Inferior parietal cortex (tissue), 1 donor: ENCODE data around the gene UMOD.

Experiments used
- DNase-seq: peaks from one replicate; pipeline ENCODE4 v3.0.0-alpha.2; 2016; ENCODE audit errors: extremely low spot score

Gene UMOD

DNA sequence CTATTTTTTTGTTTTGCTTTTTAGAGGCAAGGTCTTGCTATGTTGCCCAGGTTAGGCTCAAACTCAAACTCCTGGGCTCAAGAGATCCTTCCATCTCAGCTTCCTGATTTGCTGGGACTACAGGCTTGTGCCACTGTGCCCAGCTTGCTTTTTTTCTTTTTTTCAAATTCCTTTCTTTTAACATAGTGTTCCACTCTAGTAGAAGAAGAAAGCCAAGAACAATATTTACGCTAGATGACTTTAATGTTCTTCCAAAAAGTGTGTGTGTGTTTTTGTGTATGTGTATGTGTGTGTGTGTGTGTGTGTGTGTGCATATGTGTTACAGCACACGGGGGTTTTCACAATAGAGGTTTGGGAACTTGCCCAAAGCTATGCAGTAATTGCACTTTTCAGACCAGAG, 10.7 kb upstream of the UMOD start:
- no peak for DNase-seq

DNA sequence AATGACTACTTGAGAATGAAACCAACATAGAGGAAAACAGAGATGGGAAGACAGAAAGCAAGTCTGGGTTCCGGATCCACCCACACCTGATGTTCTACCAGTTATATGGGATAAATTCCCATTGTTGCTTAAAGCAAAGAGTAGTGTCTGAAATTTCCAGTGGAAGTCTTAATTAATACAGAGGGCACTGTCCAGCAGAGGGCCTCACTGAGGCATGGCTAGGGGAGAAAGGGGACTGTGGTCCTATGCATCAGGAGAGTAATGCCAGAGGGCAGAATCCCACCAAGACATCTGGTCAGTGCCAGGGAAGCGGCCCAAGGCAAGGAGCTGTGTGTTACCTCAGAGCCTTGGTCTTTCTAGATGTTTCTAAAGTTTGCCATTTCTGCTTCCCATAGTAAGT, 7.5 kb upstream of the UMOD start:
- DNase-seq = no peak

DNA sequence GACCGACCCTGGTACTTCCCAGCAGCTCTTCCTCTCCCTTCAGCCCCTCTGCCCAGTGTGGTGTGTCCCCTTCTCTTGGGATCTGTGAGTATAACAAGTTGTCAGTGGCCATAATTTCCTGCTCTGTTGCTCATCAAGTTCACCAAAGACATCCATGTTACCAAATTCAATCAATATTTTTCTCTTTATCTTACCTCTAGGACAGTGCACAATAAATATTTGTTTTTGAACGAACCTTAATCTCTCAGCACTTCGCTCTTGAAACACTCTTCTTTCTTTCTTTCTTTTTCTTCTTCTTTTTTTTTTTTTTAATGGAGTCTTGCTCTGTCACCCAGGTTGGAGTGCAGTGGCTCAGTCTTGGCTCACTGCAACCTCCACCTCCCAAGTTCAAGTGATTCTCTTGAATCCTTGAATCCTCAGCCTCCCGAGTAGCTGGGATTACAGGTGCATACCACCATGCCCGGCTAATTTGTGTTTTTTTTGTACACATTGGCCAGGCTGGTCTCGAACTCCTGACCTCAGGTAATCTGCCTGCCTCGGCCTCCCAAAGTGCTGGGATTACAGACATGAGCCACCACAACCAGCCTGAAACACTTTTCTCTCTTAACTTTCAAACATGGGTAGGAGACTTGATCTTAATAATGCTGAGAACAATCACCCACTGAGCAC, 2.7 kb upstream of the UMOD start:
- DNase-seq = no peak

DNA sequence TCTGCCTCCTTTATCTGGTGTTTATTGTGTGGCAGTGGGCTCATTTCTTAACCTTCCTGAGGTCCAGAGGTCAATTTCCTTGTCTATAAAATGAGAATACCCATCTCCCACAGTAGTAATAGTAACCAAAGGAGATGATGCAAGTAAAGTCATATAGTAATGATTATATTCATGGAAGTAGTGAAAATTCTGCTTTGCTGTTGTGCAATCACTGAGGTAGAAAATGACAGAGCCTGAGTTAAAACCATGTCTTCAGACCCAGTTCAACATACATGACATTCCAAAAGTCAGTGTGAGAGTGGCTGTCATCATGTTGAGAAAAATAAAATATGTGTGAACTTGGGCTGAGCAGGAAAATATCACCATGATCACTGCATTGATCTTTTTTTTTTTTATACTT, 864 bp upstream of the UMOD start:
- DNase-seq = no peak

DNA sequence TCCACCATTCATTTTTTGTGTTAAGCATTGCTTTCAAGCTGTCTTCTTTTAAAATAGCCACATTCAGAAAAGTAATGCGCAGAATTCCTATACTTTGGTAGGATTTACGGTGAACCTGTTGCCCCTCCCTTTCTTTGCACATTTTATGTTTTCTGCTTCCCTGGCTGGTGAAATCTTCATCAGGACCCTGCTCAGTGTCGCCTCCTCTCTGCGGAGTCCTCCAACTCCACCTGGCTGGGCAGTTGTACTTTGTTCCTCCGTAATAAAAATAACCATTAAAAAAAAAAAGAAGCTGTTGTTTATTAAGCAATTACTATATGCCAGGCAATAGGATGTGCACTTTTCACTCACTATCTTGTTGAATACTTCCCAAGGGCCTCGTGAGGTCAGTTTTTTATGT, 2.9 kb downstream of the UMOD start:
- no peak for DNase-seq

DNA sequence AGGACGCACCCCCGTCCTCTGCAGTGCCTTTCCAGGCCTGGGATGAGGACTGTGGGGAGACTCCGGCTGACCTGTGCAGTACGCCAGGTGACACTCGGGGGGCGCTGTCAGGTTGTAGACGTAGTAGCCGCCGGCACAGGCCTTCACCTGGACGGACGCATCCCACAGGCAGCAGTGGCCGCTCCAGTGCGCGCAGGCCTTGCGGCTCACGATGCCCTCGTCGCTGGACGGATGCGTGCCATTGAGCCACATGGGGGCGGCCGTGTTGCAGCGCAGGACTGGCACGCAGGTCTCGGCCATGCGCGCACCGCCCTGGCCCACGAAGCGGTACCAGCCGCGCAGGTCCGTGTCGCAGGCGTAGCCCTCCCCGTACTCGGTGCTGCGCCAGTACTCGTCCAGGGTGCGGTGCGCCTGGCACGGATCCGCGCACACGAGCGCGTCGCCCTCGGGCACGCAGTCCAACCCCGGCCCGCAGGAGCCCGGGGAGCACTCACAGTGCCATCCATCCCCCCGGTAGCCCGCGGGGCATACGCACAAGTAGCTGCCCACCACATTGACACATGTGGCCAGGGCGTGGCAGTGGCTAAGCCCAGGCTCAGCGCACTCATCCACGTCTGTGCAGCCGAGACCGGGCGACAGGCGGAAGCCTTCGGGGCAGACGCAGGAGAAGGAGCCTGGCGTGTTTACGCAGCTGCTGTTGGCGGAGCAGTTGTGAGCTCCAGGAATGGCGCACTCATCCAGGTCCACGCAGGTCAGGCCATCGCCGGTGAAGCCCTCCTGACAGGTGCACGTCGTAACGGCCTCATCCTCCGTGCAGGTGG, 3.9 kb downstream of the UMOD start:
- DNase-seq = no peak

DNA sequence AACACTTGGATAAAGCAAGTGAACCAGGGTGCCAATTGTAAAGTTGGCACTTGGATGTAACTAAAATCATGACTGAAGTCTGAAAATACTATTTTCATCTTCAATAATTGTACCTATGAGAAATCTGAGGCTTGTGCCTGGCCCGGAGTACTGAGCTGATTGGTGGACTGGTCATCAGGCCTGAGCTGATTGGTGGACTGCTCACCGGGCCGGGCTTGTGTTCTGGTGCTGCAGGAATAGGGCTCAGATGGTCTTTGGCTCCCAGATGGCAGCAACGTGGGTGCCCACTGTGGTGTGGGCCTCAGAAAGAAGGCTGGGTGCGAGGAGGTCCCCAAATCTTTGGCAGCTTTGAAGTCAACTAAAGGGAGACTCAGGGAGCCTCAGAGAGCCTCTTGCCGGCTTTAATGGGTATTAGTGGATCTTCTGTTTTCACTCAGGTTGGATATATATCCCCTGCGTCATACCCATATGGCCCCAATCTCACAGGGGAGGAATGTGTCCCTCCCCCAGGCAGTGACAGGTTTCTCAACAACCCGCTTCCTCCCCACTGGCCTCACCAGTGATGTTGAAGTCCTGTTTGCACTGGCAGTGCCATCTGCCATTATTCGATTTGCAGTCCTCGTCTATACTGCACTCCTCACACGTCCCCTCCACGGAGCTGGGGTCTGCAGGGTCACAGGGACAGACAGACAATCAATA, 4.7 kb downstream of the UMOD start:
- DNase-seq = no peak

DNA sequence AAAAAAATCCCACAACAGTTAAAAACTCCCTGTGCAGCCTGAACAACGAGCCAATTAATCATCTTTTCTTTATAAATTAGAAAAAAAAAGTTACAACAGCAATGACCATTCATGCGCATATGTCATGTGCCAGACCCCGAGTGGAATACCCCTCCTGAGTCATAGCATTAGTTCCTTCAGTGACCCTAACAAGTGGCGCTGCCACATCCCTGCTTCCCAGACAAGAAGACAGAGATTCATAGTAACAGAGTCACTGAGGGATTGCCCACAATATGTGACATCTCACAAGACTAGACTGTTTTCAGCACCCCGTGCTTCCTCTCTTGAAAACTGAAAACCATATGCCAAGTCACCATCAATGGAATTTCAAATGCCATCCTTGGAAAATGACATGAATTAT, 7.9 kb downstream of the UMOD start:
- DNase-seq = no peak

DNA sequence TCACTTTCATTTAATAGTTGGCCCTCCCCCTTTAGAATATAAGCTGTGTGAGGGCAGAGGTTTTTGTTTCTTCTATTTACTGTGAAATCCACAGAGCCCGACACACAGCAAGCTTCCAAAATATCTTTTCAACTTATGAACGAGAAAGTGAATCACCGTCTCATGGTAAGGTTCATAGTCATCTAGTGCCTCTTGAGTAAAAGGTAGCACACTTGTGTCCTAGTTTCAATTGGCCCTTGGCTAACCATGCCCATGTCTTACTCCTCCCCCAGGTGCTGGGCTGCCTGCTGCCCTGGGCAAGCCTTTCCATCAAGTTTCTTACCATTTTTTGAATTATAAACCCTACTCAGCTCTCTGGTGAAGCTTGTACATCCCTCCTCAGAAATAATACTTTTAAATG, 12.8 kb downstream of the UMOD start:
- no peak for DNase-seq

DNA sequence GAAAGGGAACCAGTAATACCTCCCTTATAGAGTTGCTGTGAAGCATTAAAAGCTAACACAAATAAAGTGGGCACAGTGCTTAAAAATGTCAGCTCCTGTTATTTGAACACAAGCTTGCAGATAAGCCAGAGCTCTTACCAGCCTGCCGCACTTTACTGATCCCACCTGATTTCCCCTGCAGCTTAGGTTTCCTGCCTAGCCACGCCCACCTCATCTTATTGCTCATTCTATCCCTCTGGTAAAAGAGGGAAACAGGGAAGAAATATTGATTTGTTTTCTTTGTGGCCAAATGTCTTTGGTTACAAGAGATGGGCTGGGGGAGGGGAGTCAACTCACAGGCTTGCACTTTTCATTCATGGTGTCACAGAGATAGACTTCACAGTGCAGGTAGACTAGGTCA, 15.6 kb downstream of the UMOD start:
- no peak for DNase-seq

DNA sequence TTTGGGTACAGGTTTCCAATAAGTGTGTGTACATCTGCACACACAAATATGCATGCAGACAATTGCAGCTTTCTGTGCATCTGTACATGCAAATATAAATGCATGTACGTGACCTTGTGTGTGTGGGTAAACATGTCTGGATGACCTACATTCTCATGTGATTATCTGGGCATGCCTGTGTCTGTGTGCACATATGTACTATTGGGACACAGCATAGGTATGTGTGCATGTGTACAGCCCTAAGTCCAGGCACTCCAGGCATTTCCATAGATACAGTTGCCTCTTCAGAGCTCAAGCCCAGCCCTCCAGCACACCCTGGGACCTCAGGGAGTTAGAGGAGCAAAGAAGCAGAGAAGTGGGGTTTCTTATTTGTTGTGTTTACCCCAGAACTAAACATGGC, 18.1 kb downstream of the UMOD start:
- DNase-seq = no peak

DNA sequence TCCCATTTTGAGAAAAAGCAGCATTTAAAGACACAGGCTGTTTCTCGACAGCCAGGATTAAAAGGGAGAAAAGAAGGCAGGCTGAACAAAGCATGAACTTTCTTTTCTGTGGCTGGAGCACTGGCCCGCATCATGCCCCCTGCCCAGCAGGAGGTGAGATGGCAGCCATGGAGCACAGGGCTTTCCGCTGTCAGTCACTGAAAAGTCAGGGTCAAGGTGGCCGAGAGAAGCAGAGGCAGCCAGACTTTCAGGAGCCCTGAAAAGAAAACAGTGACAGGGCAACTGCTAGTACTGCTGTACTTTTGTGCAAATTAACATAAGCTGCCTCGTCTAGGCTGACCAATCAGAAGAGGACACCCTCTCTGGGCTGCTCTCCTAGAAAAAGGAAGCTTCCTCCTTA, 19.4 kb downstream of the UMOD start:
- DNase-seq = no peak

DNA sequence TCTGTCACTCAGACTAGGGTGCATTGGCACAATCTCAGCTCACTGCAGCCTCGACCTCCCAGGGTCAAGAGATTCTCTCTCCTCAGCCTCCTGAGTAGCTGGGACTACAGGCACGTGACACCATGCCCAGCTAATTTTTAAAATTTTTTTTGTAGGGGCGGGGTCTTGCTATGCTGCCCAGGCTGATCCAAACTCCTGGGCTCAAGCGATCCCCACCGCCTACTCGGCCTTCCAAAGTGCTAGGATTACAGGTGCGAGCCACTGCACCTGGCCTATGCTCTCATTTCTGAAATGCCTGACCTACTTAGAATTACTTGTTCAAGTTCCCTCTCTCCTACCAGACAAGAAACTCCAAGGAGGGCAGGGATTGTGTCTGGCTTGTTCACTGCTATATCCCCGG, 20.1 kb downstream of the UMOD start:
- DNase-seq = no peak

DNA sequence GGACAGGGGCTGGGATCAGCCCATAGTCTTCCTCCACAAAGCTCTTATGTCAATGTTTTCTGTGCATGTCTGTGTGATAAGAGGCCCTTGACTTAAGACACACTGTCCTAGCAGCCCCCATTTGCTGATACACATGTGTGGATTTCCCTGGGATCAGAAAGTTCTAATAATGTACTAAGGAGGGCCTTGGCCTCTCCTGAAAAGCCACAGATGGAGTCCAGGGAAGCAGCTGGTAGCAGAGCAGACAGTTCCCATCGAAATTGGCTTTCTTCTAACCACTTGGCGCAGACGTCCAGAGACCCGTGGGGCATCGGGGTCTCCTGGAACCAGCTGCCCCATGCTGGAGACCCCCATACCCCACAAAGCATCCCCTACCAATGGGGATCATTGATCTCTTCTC, 20.9 kb downstream of the UMOD start:
- DNase-seq = no peak

DNA sequence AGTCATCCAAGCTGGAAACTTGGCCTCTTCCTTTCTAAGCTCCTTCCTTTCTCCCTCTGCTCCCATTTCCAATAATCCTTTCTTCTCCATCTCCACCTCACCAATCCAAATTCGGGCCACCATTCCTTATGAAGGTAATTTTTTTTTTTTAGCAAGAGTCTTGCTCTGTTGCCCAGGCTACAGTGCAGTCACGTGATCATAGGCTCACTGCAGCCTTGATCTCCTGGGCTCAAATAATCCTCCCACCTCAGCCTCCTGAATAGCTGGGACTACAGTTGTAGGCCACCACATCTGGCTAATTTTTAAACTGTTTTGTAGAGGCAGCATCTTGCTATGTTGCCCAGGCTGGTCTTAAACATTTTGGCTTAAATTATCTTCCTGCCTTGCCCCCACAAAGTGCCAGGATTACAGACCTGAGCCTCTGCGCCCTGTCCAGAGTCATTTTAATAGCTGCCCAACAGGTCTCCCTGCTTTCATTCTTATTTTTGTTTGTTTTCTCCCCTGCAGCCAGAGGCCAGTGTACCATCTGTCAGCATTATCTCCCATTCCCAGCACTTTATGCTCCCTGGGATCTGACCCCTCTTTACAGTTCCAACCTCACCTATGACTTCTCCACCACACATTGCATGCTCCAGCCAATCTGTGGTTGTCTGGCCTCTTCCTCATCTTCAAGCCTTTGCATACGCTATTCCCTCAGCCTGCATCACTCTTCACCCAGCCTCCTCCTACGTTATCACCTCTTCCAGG, 22.9 kb downstream of the UMOD start:
- DNase-seq = no peak

DNA sequence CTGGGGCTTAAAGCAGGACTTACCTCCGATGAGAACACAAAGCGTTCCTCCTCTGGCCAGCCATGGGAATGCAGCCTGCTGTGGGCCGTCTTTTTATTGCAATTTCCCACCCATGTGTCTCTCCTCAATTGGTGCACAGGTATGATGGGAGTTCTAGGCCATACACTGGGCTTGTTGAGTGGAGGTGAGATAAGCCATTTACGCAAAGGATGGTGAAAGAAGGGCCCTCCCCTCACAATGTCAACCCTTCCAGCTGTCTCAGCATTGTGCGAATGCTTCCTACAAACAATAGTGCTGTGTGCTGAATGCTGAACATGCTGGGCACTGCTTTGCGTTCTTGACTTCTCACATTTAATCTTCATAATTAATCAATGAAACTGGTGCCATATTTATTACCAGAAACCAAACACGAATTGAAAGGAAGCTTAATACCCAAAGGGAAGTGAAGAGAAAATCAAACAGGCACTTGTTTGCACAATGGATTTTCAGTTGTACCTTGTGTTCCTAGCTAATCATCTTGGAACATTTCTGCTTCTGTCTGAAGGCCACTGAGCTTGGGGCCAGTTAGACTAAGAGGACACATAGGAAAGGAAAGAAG, 25.0 kb downstream of the UMOD start, which contains the start of gene GP2:
Gene GP2, minus strand, starts transcription at position 70 of the 598 bp plus-strand sequence. CDS start 1,082 bp downstream, outside the sequence.
- no peak for DNase-seq

DNA sequence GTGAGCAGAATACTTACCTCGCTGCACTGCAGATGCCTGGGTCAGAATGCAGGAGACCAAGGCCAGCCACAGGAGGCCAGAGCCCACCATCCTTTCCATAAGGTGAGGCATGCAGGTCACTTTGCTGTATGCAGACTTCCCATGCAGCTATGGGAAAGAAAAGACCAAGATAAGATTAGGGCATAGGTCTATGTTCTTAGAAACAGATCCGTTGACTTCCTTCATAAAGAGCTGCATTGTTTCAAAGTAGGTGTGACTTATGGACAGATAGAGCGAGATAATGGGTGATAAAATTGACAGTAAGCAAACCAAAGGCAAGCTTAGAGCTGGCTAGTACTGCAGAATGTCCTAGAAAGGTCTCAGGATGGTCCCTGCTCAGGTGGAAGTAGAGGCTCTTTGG, 26.2 kb downstream of the UMOD start:
- DNase-seq = no peak

DNA sequence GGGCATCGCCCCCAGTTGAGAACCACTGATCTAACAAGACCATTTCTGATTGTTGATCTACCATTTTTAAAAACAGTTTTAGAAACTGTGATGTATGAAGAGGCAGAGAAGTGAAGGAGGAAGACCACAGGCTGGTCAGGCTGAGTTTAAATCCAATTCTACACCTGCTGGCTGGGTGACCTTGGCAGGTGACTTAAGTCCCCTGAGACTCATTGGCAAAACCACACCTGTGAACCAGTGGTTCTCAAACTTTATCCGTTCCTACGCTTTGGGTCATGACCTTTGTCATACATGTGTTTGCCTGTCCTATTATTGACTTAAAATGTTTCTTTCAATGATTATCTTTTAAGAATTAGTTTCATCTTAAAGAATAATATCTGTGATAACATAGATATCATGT, 27.5 kb downstream of the UMOD start:
- DNase-seq = no peak

DNA sequence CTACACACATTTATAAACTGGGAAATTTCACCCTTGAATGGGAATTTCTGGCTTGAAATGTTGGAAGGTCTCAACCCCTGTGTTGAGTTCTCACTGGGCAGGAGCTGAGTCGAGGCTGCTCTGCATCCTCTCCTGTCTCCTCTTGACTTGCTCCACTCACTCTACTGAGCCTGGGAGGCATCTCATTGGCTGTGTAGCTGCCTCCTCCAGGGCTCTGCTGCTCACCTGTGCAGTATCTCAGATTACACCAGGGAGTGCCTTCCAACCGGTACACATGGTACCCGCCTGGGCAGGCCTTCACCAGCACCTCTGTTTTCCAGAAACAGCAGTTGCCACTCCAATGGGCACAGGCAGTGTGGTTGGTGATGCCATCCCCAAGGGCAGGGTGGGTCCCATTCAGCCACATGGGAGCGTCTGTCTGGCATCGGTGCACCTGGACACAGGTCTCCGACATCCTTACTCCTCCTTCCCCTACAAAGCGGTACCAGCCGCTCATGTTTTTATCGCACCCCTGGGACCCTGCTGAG, 28.9 kb downstream of the UMOD start:
- DNase-seq = no peak

DNA sequence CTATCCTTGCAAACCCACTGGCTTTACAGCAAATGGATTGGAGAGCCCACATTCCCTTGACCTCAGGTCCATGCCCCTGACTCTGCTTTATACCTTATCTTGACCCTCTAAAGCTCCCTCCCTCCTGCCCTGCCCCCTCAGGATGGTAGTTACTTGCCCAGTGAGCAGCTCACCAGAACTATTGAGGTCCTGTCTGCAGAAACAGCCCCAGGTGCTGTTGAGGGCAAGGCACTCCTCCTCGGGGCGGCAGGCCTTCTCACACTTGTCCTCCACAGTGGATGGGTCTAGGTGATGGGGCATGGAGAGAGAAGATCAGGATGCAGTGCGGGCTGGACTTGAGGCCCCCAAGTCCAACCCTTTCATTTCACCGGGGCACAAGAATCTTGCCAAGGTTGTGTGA, 29.8 kb downstream of the UMOD start:
- DNase-seq = no peak

DNA sequence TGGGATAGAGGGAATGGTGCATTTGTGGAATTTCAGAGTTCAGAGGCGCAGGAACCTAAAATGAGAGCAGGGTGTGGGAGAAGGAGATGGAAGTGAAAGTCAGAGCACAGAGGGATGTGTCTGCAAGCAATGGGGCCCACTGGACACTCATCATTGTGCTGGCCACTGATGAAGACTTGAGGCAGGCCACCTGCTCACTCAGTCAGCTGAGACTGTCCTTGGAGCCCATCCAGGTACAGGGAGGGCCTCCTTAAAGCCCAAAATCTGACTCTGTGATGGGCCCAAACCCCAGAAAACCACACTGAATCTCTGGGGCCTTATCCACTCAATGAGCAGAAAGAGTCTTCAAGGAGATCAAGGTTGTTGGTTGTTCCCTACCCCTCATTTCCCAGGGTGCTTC, 30.8 kb downstream of the UMOD start:
- no peak for DNase-seq
